GM21619 (cell line): ENCODE measurements around the gene PLEKHA8.

ENCODE experiments used
- ATAC-seq: cut with Tn5 transposase; IDR thresholded peaks from one replicate; pipeline ENCODE4 v1.9.1; 2021; ENCODE audit not compliant: unreplicated experiment

Gene PLEKHA8

GRCh38 chr7:30062587-30062986 lies 34.4 kb downstream of the PLEKHA8 start:
- ATAC-seq = no peak

- no peak for ATAC-seq
Observed at GRCh38 chr7:30065746-30066145, 37.5 kb downstream of the PLEKHA8 start.

GRCh38 chr7:30066687-30067086 lies 38.5 kb downstream of the PLEKHA8 start:
- no peak for ATAC-seq

- ATAC-seq = no peak
Observed at GRCh38 chr7:30068117-30068516, 39.9 kb downstream of the PLEKHA8 start.

- ATAC-seq = no peak
Observed at GRCh38 chr7:30069096-30069867, 41.1 kb downstream of the PLEKHA8 start.

GRCh38 chr7:30070052-30070451 lies 41.8 kb downstream of the PLEKHA8 start:
- no peak for ATAC-seq

- ATAC-seq = no peak
Observed at GRCh38 chr7:30072735-30073134, 44.5 kb downstream of the PLEKHA8 start.

- ATAC-seq = no peak
Observed at GRCh38 chr7:30074422-30075030, 46.3 kb downstream of the PLEKHA8 start.

GRCh38 chr7:30076411-30076810 lies 48.2 kb downstream of the PLEKHA8 start:
- no peak for ATAC-seq

GRCh38 chr7:30078280-30078679 lies 50.1 kb downstream of the PLEKHA8 start:
- no peak for ATAC-seq

GRCh38 chr7:30079880-30080279 lies 51.7 kb downstream of the PLEKHA8 start:
- ATAC-seq = no peak

GRCh38 chr7:30080818-30081217 lies 52.6 kb downstream of the PLEKHA8 start:
- ATAC-seq = no peak

- no peak for ATAC-seq
Observed at GRCh38 chr7:30082686-30083085, 54.5 kb downstream of the PLEKHA8 start.

- no peak for ATAC-seq
Observed at GRCh38 chr7:30083334-30083733, 55.1 kb downstream of the PLEKHA8 start.

GRCh38 chr7:30084212-30084611 lies 56.0 kb downstream of the PLEKHA8 start:
- no peak for ATAC-seq

- ATAC-seq = no peak
Observed at GRCh38 chr7:30086529-30086928, 58.3 kb downstream of the PLEKHA8 start.

- no peak for ATAC-seq
Observed at GRCh38 chr7:30087371-30087770, 59.2 kb downstream of the PLEKHA8 start.

- no peak for ATAC-seq
Observed at GRCh38 chr7:30088362-30088761, 60.1 kb downstream of the PLEKHA8 start.

GRCh38 chr7:30090111-30090510 lies 61.9 kb downstream of the PLEKHA8 start:
- ATAC-seq = no peak

GRCh38 chr7:30091491-30091912 lies 63.3 kb downstream of the PLEKHA8 start:
- no peak for ATAC-seq

- ATAC-seq = no peak
Observed at GRCh38 chr7:30091987-30092386, 63.8 kb downstream of the PLEKHA8 start.

- no peak for ATAC-seq
Observed at GRCh38 chr7:30093420-30093952, 65.3 kb downstream of the PLEKHA8 start.
